Heart left ventricle (tissue), 16 donors: ENCODE results near the gene NOP9. TPM values are rescaled to one million over a fixed set of nuclear protein-coding genes. Genes with fewer than 3 reads are reported as not detected.

ENCODE experiments used
- ATAC-seq, 4 donors: fragments of 200-7000 bp; cut with Tn5 transposase; one replicate each; pipeline ENCODE4 v1.9.1; 2020 to 2022; ENCODE audit warnings: moderate library complexity in 4 of 4, mild to moderate bottlenecking in 3 of 4, moderate number of reproducible peaks in 1 of 4
- DNase-seq, 5 donors: peaks; one replicate each; pipeline ENCODE4 v3.0.0-alpha.2; 2020
- H3K27ac ChIP-seq, 12 donors: fragments of 200-600 bp; sonication (generic) in 4 of 12; one replicate each; pipeline versions ENCODE4 v1.5.0 to v1.8.0; 2016 to 2022; ENCODE audit warnings: mild to moderate bottlenecking in 2 of 12
- H3K27me3 ChIP-seq, 9 donors: fragments of 200-600 bp; sonication (generic) in 2 of 9; one replicate each; pipeline versions ENCODE4 v1.5.1 to v1.8.0; 2016 to 2022; ENCODE audit warnings: mild to moderate bottlenecking in 3 of 9
- H3K36me3 ChIP-seq, 9 donors: fragments of 200-600 bp; sonication (generic) in 2 of 9; one replicate each; pipeline versions ENCODE4 v1.5.0 to v1.8.0; 2018 to 2022; ENCODE audit warnings: mild to moderate bottlenecking in 2 of 9
- H3K4me1 ChIP-seq, 12 donors: fragments of 200-600 bp; sonication (generic) in 4 of 12; one replicate each; pipeline versions ENCODE4 v1.5.0 to v1.8.0; 2016 to 2022; ENCODE audit warnings: mild to moderate bottlenecking in 3 of 12
- H3K4me3 ChIP-seq, 12 donors: fragments of 200-600 bp; sonication (generic) in 4 of 12; one replicate each; pipeline versions ENCODE4 v1.5.0 to v1.8.0; 2017 to 2022; ENCODE audit warnings: mild to moderate bottlenecking in 9 of 12, moderate library complexity in 4 of 12
- H3K9me3 ChIP-seq, 12 donors: fragments of 200-600 bp; sonication (generic) in 4 of 12; one replicate each; pipeline versions ENCODE4 v1.5.0 to v1.8.0; 2016 to 2022; ENCODE audit warnings: mild to moderate bottlenecking in 1 of 12
- POLR2A ChIP-seq, 2 donors: fragments of 450-650 bp; IDR thresholded peaks; one replicate each; pipeline ENCODE4 v1.6.1; 2017; ENCODE audit warnings: antibody characterized with exemption in 2 of 2, mild to moderate bottlenecking in 2 of 2, moderate library complexity in 2 of 2
- WGBS, 4 donors: extraction: QIAGEN DNeasy Blood & Tissue Kit in 2 of 4; methylation state at CpG; one replicate each; pipeline versions ENCODE4 v1.1.5 to v1.1.7; 2013 to 2018; 5-methylcytosine and 5-hydroxymethylcytosine counted together
- intact Hi-C, 10 donors: fragments of 100-400 bp; cut with DNase I; formaldehyde crosslinking; loops; one replicate each; pipeline versions ENCODE4 v1.11.1 to v1.14.2; 2022
- polyA plus RNA-seq, 2 donors: library from polyadenylated mRNA; stranded (reverse); fragments of 200-250 nt; gene quantifications; one replicate each; pipeline ENCODE4 v1.2.3, GENCODE V29; 2013
- total RNA-seq, 9 donors: library from RNA; depleted of rRNA in 2 of 9; stranded (reverse); fragments of >200 nt in 2 of 9; fragmentation: NEBNext Ultra II Directional in 3 of 9; extraction: Animal tissue kit (Norgen Biotek cat#: 25700) in 3 of 9; gene quantifications; one replicate each; pipeline versions ENCODE4 v1.1.0 to v1.2.4, GENCODE V29; 2016 to 2023
- TF ChIP-seq, protein P1 (sequence below), 12 donors: fragments of 200-600 bp; sonication (generic) in 4 of 12; IDR thresholded peaks; one replicate each; pipeline versions ENCODE4 v1.5.0 to v1.8.0; 2018 to 2022; ENCODE audit warnings: antibody characterized with exemption in 12 of 12, mild to moderate bottlenecking in 5 of 12
- donor health status: ischemic (EF 13 %, LVEDD 7.1; RV severe dilation, severe dysfunction).
- donor health status: healthy with polysubstance abuse.
- donor health status: DM: no; HTN: yes; CAD: no.
- donor health status: DM: no; HTN: no; CAD: no.
- donor health status: ischemic (EF 25% LVEDD 6.9; RV normal size, moderate dysfunction).
- donor health status: ischemic (EF 25% LVEDD 5.7; RV mildly dilated, moderate dysfunction).
- donor health status: healthy.
- donor health status: DM: yes; HTN: yes; CAD: no.
- donor health status: ischemic (EF 35%, LVEDD 5.7; RV mildly dilated, moderate dysfunction).
- donor health status: nonischemic (EF 11% LVEDD 7.7; RV severe dilation, severe dysfunction).
- donor health status: DM: yes; HTN: yes; CAD: no.
- donor health status: PGD.
- donor health status: ischemic (EF 29% LVEDD 5.4; RV normal size, mild dysfunction).
- donor health status: nonischemic (EF 23%, LVEDD 6.1; RV moderate dilation, normal function).

Gene NOP9
- total and polyA plus RNA-seq, 11 donors: 13.5 to 34.0 (median 27.8) TPM

DNA sequence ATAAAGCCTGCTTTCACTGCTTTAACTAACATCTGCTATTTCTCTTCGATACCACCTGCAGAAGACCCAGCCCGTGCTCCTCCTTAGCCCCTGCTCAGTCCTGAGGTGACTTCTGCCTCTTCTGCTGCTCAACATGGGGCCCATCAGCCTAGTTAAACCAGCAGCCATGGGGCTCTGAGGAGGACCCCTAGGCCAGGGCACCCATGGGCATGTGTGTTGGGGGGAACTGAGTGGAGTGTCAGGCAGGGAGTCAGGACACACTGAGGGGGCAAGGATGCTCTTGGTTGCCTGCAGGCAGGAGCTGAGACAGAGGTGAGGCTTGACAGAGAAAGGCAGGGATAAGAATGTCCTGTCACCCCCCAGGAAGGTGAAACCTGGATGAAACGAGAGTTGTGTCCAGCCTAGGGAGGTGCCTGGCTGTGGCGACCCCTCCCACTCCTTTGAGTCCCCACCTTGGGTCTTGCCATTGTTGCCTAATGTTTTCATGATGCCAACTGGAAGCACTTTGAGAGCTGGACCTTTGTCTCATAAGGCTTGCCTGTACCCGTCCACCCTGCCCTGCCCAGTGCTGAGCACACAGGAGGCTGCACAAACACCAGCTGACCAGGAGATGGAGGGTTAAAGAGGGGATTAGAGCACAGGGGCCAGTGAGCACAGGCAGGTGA, 15.7 kb upstream of the NOP9 start:
- ATAC-seq (no peak), DNase-seq (no peak)
- Histone ChIP-seq H3K4me1 (peaks cover 0 to 40% (median 8%) of the 10 kb centered on the region in 12 donors), H3K36me3 (no peaks in the 10 kb centered on the region), H3K27me3 (no peaks in the 10 kb centered on the region), H3K4me3 (no peak overlapping the region), H3K9me3 (no peaks in the 10 kb centered on the region), H3K27ac (no peak overlapping the region)
- intact Hi-C loops: no loop called here
- 91 to 94% (median 92%) methylated on average over 5 of the region's 5 CpGs for WGBS, 4 donors
- TF ChIP-seq, protein P1, sequence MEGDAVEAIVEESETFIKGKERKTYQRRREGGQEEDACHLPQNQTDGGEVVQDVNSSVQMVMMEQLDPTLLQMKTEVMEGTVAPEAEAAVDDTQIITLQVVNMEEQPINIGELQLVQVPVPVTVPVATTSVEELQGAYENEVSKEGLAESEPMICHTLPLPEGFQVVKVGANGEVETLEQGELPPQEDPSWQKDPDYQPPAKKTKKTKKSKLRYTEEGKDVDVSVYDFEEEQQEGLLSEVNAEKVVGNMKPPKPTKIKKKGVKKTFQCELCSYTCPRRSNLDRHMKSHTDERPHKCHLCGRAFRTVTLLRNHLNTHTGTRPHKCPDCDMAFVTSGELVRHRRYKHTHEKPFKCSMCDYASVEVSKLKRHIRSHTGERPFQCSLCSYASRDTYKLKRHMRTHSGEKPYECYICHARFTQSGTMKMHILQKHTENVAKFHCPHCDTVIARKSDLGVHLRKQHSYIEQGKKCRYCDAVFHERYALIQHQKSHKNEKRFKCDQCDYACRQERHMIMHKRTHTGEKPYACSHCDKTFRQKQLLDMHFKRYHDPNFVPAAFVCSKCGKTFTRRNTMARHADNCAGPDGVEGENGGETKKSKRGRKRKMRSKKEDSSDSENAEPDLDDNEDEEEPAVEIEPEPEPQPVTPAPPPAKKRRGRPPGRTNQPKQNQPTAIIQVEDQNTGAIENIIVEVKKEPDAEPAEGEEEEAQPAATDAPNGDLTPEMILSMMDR (IDR thresholded peaks at IDR 0.05): no peak
- TF ChIP-seq POLR2A (IDR thresholded peaks at IDR 0.05): no peak

DNA sequence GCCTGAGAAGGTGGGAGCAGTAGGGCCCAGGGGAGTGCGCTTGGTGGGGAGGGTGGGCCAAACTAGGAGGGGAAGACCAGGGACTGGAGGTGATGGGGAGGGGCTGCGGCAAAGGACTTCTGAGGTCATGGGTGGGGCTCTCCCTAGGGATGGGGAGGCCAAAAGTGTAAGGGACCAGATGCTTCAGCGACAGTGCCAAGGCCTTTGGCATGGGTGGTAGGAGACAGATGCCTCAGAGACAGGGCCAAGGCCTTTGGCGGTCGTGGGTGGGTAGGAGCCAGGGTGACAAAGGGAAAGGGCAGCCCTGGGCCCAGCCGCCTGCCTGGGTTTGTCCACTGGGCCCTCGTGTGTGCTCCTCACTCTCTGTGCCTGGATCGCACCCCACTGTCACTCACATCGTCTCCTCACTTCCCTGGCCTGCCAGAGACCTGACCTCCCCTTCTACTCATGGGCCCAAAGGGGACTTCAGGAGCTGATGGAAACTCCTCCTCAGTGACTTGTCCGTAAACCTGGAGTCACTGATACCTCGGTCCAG, 15.1 kb upstream of the NOP9 start:
- no peak for DNase-seq
- Histone ChIP-seq H3K9me3 (no peaks in the 10 kb centered on the region), H3K4me1 (peaks cover 0 to 34% (median 5%) of the 10 kb centered on the region in 12 donors), H3K36me3 (peaks cover 0 to 5% (median 2%) of the 10 kb centered on the region in 9 donors), H3K27me3 (no peaks in the 10 kb centered on the region), H3K4me3 (no peak overlapping the region), H3K27ac (no peak overlapping the region)
- no peak for TF ChIP-seq POLR2A (IDR thresholded peaks at IDR 0.05)
- TF ChIP-seq, protein P1 (IDR thresholded peaks at IDR 0.05): no peak
- 70 to 77% (median 72%) methylated on average over 11 of the region's 11 CpGs for WGBS, 4 donors
- intact Hi-C loops: no loop called here
- ATAC-seq: no peak

DNA sequence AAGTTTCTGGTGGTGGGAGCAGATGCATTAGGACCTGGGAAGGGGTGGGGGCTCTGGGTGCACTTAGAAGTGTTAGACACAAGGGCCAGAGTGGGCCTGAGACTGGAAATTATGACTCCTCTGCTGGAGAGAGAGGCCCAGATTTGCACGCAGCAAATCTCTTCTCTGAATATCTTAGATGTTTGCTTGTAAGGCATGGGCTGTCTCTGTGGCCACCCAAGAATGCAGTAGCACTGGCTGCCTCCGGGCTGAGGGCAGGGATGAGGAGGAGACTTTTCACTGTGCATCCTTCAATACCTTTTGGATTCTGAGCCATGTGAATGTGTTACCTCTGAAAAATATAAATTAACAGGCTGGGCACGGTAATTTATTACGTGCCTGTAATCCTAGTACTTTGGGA, 14.3 kb upstream of the NOP9 start:
- ATAC-seq (no peak), DNase-seq (no peak)
- H3K27ac ChIP-seq: no peak overlapping the region
- WGBS, 4 donors: 81 to 89% (median 83%) methylated on average over 4 of the region's 4 CpGs
- TF ChIP-seq, protein P1 (IDR thresholded peaks at IDR 0.05): no peak
- TF ChIP-seq POLR2A (IDR thresholded peaks at IDR 0.05): no peak
- H3K4me1 ChIP-seq: peaks cover 0 to 26% (median 2%) of the 10 kb centered on the region in 12 donors
- peaks cover 0 to 13% (median 10%) of the 10 kb centered on the region in 9 donors for H3K36me3 ChIP-seq
- H3K9me3 ChIP-seq: no peaks in the 10 kb centered on the region
- no peaks in the 10 kb centered on the region for H3K27me3 ChIP-seq
- intact Hi-C loops: no loop called here
- H3K4me3 ChIP-seq: no peak overlapping the region

DNA sequence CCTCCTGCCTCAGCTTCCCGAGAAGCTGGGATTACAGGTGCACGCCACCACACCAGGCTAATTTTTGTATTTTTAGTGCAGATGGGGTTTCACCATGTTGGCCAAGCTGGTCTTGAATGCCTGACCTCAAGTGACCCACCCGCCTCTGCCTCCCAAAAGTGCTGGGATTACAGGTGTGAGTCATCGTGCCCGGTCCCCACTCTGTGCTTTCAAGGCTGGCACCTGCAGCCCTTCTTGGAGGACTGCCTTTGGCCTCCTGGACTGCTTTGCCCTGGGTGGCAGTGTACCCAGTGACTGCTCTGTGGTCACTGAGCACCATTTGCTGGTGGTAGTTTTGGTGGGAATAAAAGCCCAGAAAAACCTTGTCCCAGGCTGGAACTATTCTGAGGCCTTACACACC, 12.7 kb upstream of the NOP9 start:
- Histone ChIP-seq H3K27ac (no peak overlapping the region), H3K27me3 (no peaks in the 10 kb centered on the region), H3K36me3 (peaks cover 0 to 29% (median 26%) of the 10 kb centered on the region in 9 donors), H3K4me3 (no peak overlapping the region), H3K4me1 (peaks cover 0 to 9% (median 0%) of the 10 kb centered on the region in 12 donors), H3K9me3 (no peaks in the 10 kb centered on the region)
- intact Hi-C loops: no loop called here
- ATAC-seq: no peak
- DNase-seq: no peak
- 91 to 96% (median 95%) methylated on average over 4 to 5 of the region's 5 CpGs for WGBS, 4 donors
- TF ChIP-seq POLR2A (IDR thresholded peaks at IDR 0.05): no peak
- TF ChIP-seq, protein P1 (IDR thresholded peaks at IDR 0.05): no peak
